Cardiac muscle cell (in vitro differentiated cells and primary cell): ENCODE results near the gene ATCAY. TPM values are rescaled to one million over a fixed set of nuclear protein-coding genes. Genes with fewer than 3 reads are reported as not detected.
"Not testable (repeated sequence)": the region's sequence is repeated elsewhere in the genome, so short reads cannot be mapped to it uniquely, and the experiment has no call there.

Experiments used
- DNase-seq, 2 donors: peaks; one replicate each; pipeline versions ENCODE4 v3.0.0 to v3.0.0-alpha.2; 2010 to 2017; ENCODE audit warnings: low read depth in 1 of 2, low spot score in 1 of 2
- H3K27ac ChIP-seq: fragments of 200-600 bp; sonication (generic); 2 replicates; pipeline ENCODE4 v1.5.1; 2016
- H3K27me3 ChIP-seq: fragments of 200-600 bp; sonication (generic); 2 replicates; pipeline ENCODE4 v1.6.0; 2016; ENCODE audit warnings: control low read depth
- H3K36me3 ChIP-seq: fragments of 200-600 bp; sonication (generic); 2 replicates; pipeline ENCODE4 v1.5.1; 2016; ENCODE audit warnings: control low read depth
- H3K4me1 ChIP-seq: fragments of 200-600 bp; sonication (generic); 2 replicates; pipeline ENCODE4 v1.8.1; 2017; ENCODE audit warnings: low read depth, mild to moderate bottlenecking, mixed run types
- H3K4me3 ChIP-seq: fragments of 200-600 bp; sonication (generic); 2 replicates; pipeline ENCODE4 v1.5.1; 2016; ENCODE audit warnings: mild to moderate bottlenecking
- H3K9me3 ChIP-seq: fragments of 200-600 bp; sonication (generic); 2 replicates; pipeline ENCODE4 v1.5.1; 2017; ENCODE audit warnings: low read depth, mild to moderate bottlenecking, control low read depth
- CTCF ChIP-seq: IDR thresholded peaks from 2 replicates; pipeline ENCODE4 v1.5.1; 2012; ENCODE audit warnings: low read depth, mild to moderate bottlenecking, low read length
- polyA plus RNA-seq: library from polyadenylated mRNA; unstranded; fragments of >200 nt; fragmentation: Nextera tagmentation; extraction: Ambion mirVana; gene quantifications from 2 replicates; pipeline ENCODE4 v1.2.1, GENCODE V29; 2016
- total RNA-seq: library from RNA; depleted of rRNA; stranded (reverse); fragments of >200 nt; gene quantifications from 2 replicates; pipeline ENCODE4 v1.2.3, GENCODE V29; 2016

ATCAY gene
- total and polyA plus RNA-seq, 2 experiments from 2014 or later: 0.15 to 0.29 TPM

GRCh38 chr19:3964256-3965194 lies 84.0 kb downstream of the ATCAY start:
- no peak overlapping the region for H3K4me3 ChIP-seq
- peaks cover 76% of the 10 kb centered on the region for H3K36me3 ChIP-seq
- no peak overlapping the region for H3K27ac ChIP-seq
- DNase-seq: no peak
- TF ChIP-seq CTCF: no peak
- H3K27me3 ChIP-seq: no peaks in the 10 kb centered on the region
- H3K9me3 ChIP-seq: no peaks in the 10 kb centered on the region
- H3K4me1 ChIP-seq: peaks cover 18% of the 10 kb centered on the region

DNA sequence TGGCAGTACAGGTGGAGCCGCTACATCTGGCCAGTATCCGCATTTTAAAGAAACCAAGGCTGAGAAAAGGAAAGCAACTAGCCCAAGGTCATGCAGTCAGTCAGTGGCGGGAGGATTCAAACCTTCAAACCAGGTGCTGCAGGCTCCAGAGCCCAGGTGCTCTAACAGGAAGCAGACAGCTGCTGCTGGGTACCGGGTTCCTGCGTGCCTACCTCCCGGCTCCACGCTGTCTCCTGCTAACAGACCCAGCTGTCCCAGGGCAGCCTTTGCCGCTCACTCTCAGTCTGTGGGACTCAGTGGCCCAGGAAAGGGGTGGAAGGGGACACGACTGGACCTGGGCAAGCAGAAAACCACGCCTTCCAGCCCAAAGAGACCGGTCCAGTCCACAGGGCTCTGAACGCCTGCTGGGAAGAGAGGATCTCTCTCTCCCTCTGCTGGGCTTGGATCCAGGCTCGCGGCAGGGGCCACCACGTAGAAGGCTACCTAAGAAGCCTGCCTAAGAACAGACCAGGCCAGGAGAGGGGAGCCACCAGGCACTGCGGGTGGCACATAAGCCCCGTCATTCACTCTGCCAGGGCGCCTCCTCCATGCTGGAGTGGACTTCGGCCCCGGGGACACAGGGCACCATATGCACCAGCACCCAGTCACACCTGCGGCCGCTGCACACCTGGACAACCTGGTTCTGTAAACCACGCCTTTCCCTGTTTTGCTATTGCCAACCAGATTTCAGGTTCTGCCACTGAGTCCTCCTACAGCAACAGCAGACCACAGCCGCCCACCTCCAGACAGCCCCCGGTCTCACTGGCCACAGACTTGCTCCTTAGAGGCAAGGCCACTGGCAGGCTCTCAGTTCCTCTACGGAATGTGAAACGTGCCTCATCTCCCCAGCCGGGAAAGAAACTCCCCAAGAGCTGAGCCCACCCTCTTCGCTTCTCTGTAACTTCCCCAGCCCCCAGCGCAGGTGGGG lies 85.8 kb downstream of the ATCAY start:
- Histone ChIP-seq H3K36me3 (peaks cover 61% of the 10 kb centered on the region), H3K4me3 (no peak overlapping the region), H3K27ac (peak overlapping the region; percentile 99), H3K9me3 (no peaks in the 10 kb centered on the region), H3K4me1 (peaks cover 23% of the 10 kb centered on the region), H3K27me3 (no peaks in the 10 kb centered on the region)
- DNase-seq: no peak
- TF ChIP-seq CTCF: no peak

DNA sequence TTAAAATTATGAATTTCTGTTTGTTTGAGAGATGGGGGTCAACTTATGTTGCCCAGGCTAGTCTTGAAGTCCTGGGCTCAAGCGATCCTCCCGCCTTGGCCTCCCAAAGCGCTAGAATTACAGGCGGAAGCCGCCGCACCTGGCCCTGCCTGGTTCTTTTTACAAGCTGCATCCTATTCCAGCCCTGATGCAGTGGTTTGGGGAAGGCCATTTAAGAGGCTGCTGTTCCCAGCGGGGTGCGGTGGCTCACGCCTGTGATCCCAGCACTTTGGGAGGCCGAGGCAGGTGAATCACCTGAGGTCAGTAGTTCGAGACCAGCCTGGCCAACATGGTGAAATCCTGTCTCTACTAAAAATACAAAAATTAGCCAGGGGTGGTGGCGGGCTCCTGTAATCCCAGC lies 87.5 kb downstream of the ATCAY start:
- H3K9me3 ChIP-seq, DNase-seq, H3K4me3 ChIP-seq, H3K27me3 ChIP-seq: not testable (repeated sequence)
- Histone ChIP-seq H3K36me3 (peaks cover 49% of the 10 kb centered on the region), H3K27ac (peak overlapping the region; percentile 99), H3K4me1 (peaks cover 23% of the 10 kb centered on the region)

GRCh38 chr19:3968556-3969434 lies 88.3 kb downstream of the ATCAY start:
- H3K4me1 ChIP-seq: peaks cover 23% of the 10 kb centered on the region
- no peak for TF ChIP-seq CTCF
- H3K27ac ChIP-seq: peak overlapping the region; percentile 99
- no peaks in the 10 kb centered on the region for H3K9me3 ChIP-seq
- H3K4me3 ChIP-seq: peak overlapping the region; percentile 89
- peak; percentile 98 to 100 for DNase-seq
- H3K27me3 ChIP-seq: no peaks in the 10 kb centered on the region
- H3K36me3 ChIP-seq: peaks cover 41% of the 10 kb centered on the region

GRCh38 chr19:3969435-3970312 lies 89.2 kb downstream of the ATCAY start:
- peaks cover 23% of the 10 kb centered on the region for H3K4me1 ChIP-seq

More at GRCh38 chr19:3969435-3970312, 89.2 kb downstream of the ATCAY start:
- Histone ChIP-seq H3K27me3 (no peaks in the 10 kb centered on the region), H3K9me3 (no peaks in the 10 kb centered on the region), H3K4me3 (peak overlapping the region; percentile 89), H3K36me3 (peaks cover 38% of the 10 kb centered on the region), H3K27ac (peak overlapping the region; percentile 99)
- peak; percentile 63 to 85 for DNase-seq
- peak; percentile 24 for TF ChIP-seq CTCF
